ENCODE measurements around the gene HECW1. TPM values are rescaled to one million over a fixed set of nuclear protein-coding genes. Genes with fewer than 3 reads are reported as not detected.

Gene HECW1
- total and polyA plus RNA-seq, 2 of the 8 experiments (the other 6 are each of a cell fraction or from before 2014, with no cell fraction given) = 2.9 to 12.7 TPM

DNA sequence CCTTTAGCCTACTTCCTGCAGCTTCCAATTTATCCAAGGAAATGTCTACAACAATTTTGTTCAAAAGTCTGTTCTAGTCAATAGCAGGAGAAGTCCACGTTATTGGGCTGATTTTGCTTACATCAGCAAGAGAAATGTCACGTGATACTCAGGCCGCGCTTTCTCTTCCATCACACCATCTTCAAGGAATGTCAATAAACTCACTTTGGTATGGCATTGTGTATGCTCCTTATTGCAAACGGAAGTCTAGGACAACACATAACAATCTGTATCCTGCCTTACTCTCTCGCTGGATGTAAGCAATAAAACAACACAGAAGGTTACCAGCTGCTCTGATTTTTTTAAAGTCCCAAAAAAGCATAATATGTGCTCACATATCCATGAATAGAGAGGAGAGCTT, 453.3 kb downstream of the HECW1 start (continued):
- TF ChIP-seq, protein P1, sequence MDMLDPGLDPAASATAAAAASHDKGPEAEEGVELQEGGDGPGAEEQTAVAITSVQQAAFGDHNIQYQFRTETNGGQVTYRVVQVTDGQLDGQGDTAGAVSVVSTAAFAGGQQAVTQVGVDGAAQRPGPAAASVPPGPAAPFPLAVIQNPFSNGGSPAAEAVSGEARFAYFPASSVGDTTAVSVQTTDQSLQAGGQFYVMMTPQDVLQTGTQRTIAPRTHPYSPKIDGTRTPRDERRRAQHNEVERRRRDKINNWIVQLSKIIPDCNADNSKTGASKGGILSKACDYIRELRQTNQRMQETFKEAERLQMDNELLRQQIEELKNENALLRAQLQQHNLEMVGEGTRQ (IDR thresholded peaks at IDR 0.05; ENCODE audit: low read length) = no peak
- TF ChIP-seq RBBP5 (IDR thresholded peaks at IDR 0.05; ENCODE audit: borderline replicate concordance, low read depth, low read length) (no peak), SP2 (IDR thresholded peaks at IDR 0.05; ENCODE audit: low read length) (no peak), SUZ12 (IDR thresholded peaks at IDR 0.05; ENCODE audit: low read length) (no peak)

Data from H1 (cell line).